H1 (cell line): ENCODE measurements around the gene TDRD9. TPM values are rescaled to one million over a fixed set of nuclear protein-coding genes. Genes with fewer than 3 reads are reported as not detected.

Experiments used
- CTCF ChIA-PET: fragments of 300-600 bp; sonication (Branson Sonifier 250); formaldehyde crosslinking; loops from one replicate; lab custom pipeline; 2021; ENCODE audit not compliant: partially characterized antibody; lab: Charles Lee
- POLR2A ChIA-PET: fragments of 300-600 bp; sonication (Branson Sonifier 250); formaldehyde crosslinking; loops from one replicate; lab custom pipeline; 2021; ENCODE audit warnings: inconsistent platforms; ENCODE audit not compliant: partially characterized antibody; lab: Charles Lee
- DNase-seq, 2 experiments: peaks; one replicate each; pipeline versions ENCODE4 v3.0.0 to v3.0.0-alpha.2; 2010 to 2022; ENCODE audit warnings: low spot score in 2 of 2, low read depth in 1 of 2, mixed read lengths in 1 of 2
- FAIRE-seq: peaks from 2 replicates; lab custom pipeline; 2011; peaks lifted over from hg19 to GRCh38; lab: Jason Lieb, UNC
- H2AFZ ChIP-seq: 2 replicates; pipeline ENCODE4 v1.8.1; 2012; ENCODE audit warnings: low read length, inconsistent platforms
- H2AK5ac ChIP-seq: 2 replicates; pipeline ENCODE4 v1.6.1; 2013; ENCODE audit warnings: low read depth, low read length
- H2BK120ac ChIP-seq: replicated peaks from 2 replicates; pipeline ENCODE3; 2013; ENCODE audit warnings: low read depth, low read length, inconsistent platforms
- H2BK12ac ChIP-seq: 2 replicates; pipeline ENCODE4 v1.6.1; 2013; ENCODE audit warnings: low read depth, low read length
- H2BK15ac ChIP-seq: 2 replicates; pipeline ENCODE4 v1.6.1; 2013; ENCODE audit warnings: low read length
- H2BK20ac ChIP-seq: 2 replicates; pipeline ENCODE4 v1.6.1; 2013; ENCODE audit warnings: low read length
- H2BK5ac ChIP-seq: 2 replicates; pipeline ENCODE4 v1.6.1; 2013; ENCODE audit warnings: low read depth, low read length
- H3K14ac ChIP-seq: 2 replicates; pipeline ENCODE4 v1.6.1; 2013; ENCODE audit warnings: inconsistent platforms; ENCODE audit not compliant: insufficient read length
- H3K18ac ChIP-seq: 2 replicates; pipeline ENCODE4 v1.6.1; 2013; ENCODE audit warnings: low read length; ENCODE audit errors: extremely low read depth
- H3K23ac ChIP-seq: 2 replicates; pipeline ENCODE4 v1.6.1; 2013; ENCODE audit warnings: inconsistent platforms; ENCODE audit not compliant: insufficient read length
- H3K23me2 ChIP-seq: 2 replicates; pipeline ENCODE4 v1.6.1; 2013; ENCODE audit warnings: low read depth, low read length
- H3K27ac ChIP-seq: 2 replicates; pipeline ENCODE4 v1.6.1; 2011; ENCODE audit warnings: low read depth, low read length, inconsistent platforms
- H3K27me3 ChIP-seq, 4 experiments: replicated peaks in 1 of 4; 1 replicate in 1 of 4; 2 replicates in 3 of 4; pipeline versions ENCODE4 v1.6.1 to v1.8.1; 2011 to 2013; ENCODE audit warnings: low read length in 3 of 4, mild to moderate bottlenecking in 3 of 4, inconsistent platforms in 2 of 4, mixed read lengths in 2 of 4, moderate library complexity in 1 of 4; ENCODE audit not compliant: control insufficient read depth in 3 of 4, insufficient read depth in 3 of 4; ENCODE audit errors: extremely low read depth in 1 of 4
- H3K36me3 ChIP-seq, 4 experiments: 2 replicates each; pipeline versions ENCODE4 v1.6.1 to v1.8.1; 2011 to 2013; ENCODE audit warnings: mild to moderate bottlenecking in 4 of 4, low read length in 3 of 4, moderate library complexity in 2 of 4, control low read depth in 1 of 4, inconsistent platforms in 1 of 4; ENCODE audit not compliant: insufficient read depth in 4 of 4, control insufficient read depth in 2 of 4
- H3K4ac ChIP-seq: replicated peaks from 2 replicates; pipeline ENCODE3; 2013; ENCODE audit warnings: low read length, low read depth, mixed read lengths, inconsistent platforms; ENCODE audit not compliant: insufficient read length
- H3K4me1 ChIP-seq, 4 experiments: replicated peaks in 1 of 4; 1 replicate in 1 of 4; 2 replicates in 3 of 4; pipeline versions ENCODE4 v1.6.1 to v1.8.1; 2011 to 2013; ENCODE audit warnings: low read length in 3 of 4, inconsistent platforms in 2 of 4, mixed read lengths in 1 of 4; ENCODE audit not compliant: insufficient read depth in 4 of 4, control insufficient read depth in 3 of 4
- H3K4me2 ChIP-seq, 2 experiments: 2 replicates each; pipeline versions ENCODE4 v1.6.1 to v1.8.1; 2011 to 2013; ENCODE audit warnings: low read depth in 2 of 2, low read length in 2 of 2, control low read depth in 1 of 2, inconsistent platforms in 1 of 2, mild to moderate bottlenecking in 1 of 2; ENCODE audit not compliant: insufficient read depth in 1 of 2
- H3K4me3 ChIP-seq, 4 experiments: fragments of 200-600, 300-600 bp in 1 of 4; sonication (generic), shearing (Covaris generic), sonication (Bioruptor Twin) in 1 of 4; 2 replicates each; pipeline versions ENCODE4 v1.5.1 to v1.8.1; 2011 to 2016; ENCODE audit warnings: low read length in 4 of 4, low read depth in 3 of 4, control low read depth in 2 of 4, inconsistent platforms in 2 of 4, mild to moderate bottlenecking in 2 of 4, mixed read lengths in 1 of 4, moderate library complexity in 1 of 4; ENCODE audit not compliant: insufficient read depth in 2 of 4; ENCODE audit errors: extremely low read depth in 1 of 4
- H3K56ac ChIP-seq: replicated peaks from 2 replicates; pipeline ENCODE3; 2013; ENCODE audit warnings: low read depth, mild to moderate bottlenecking, mixed read lengths, low read length, inconsistent platforms; ENCODE audit not compliant: insufficient read length
- H3K79me1 ChIP-seq: 2 replicates; pipeline ENCODE4 v1.6.1; 2013; ENCODE audit warnings: low read depth, low read length, control low read depth
- H3K79me2 ChIP-seq, 2 experiments: 2 replicates each; pipeline versions ENCODE4 v1.6.1 to v1.8.1; 2012 to 2013; ENCODE audit warnings: low read length in 2 of 2, mild to moderate bottlenecking in 2 of 2, inconsistent platforms in 1 of 2; ENCODE audit not compliant: insufficient read depth in 2 of 2, control insufficient read depth in 1 of 2
- H3K9ac ChIP-seq, 4 experiments: replicated peaks in 1 of 4; 1 replicate in 1 of 4; 2 replicates in 3 of 4; pipeline versions ENCODE4 v1.6.1 to v1.8.1; 2011 to 2013; ENCODE audit warnings: low read depth in 3 of 4, low read length in 3 of 4, control low read depth in 2 of 4, mild to moderate bottlenecking in 2 of 4, moderate library complexity in 2 of 4, inconsistent platforms in 1 of 4; ENCODE audit errors: extremely low read depth in 1 of 4
- H3K9me3 ChIP-seq, 2 experiments: 2 replicates each; pipeline versions ENCODE4 v1.6.1 to v1.8.1; 2012 to 2013; ENCODE audit warnings: mild to moderate bottlenecking in 2 of 2, moderate library complexity in 2 of 2, control low read depth in 1 of 2, inconsistent platforms in 1 of 2, low read depth in 1 of 2, low read length in 1 of 2, mixed read lengths in 1 of 2; ENCODE audit not compliant: insufficient read depth in 2 of 2
- H4K20me1 ChIP-seq, 2 experiments: replicated peaks in 1 of 2; 2 replicates each; pipeline versions ENCODE3 to v1.8.1; 2011 to 2013; ENCODE audit warnings: inconsistent platforms in 2 of 2, low read length in 2 of 2, mild to moderate bottlenecking in 1 of 2; ENCODE audit not compliant: insufficient read depth in 2 of 2, control insufficient read depth in 1 of 2
- H4K5ac ChIP-seq: 2 replicates; pipeline ENCODE4 v1.6.1; 2013; ENCODE audit warnings: low read length, low read depth, mixed read lengths, inconsistent platforms; ENCODE audit not compliant: insufficient read length
- H4K8ac ChIP-seq: 2 replicates; pipeline ENCODE4 v1.8.0; 2013; ENCODE audit warnings: mild to moderate bottlenecking, moderate library complexity, low read length, inconsistent platforms; ENCODE audit not compliant: insufficient read depth; ENCODE audit errors: extremely low read depth
- H4K91ac ChIP-seq: replicated peaks from 2 replicates; pipeline ENCODE3; 2013; ENCODE audit warnings: low read length, mixed read lengths, inconsistent platforms; ENCODE audit not compliant: insufficient read length
- BRCA1 ChIP-seq: IDR thresholded peaks from 2 replicates; pipeline ENCODE4 v1.6.1; 2012; ENCODE audit warnings: low read depth, low read length, improper control_type of control experiment
- HDAC6 ChIP-seq: IDR thresholded peaks from one replicate; pipeline ENCODE4 v1.7.1; 2012; ENCODE audit warnings: low read depth, mild to moderate bottlenecking, inconsistent platforms, low read length, moderate library complexity
- MAFK ChIP-seq: IDR thresholded peaks from 2 replicates; pipeline ENCODE4 v1.6.1; 2012; ENCODE audit warnings: low read depth, mild to moderate bottlenecking, improper control_type of control experiment, low read length
- PHF8 ChIP-seq: fragments of 200-600 bp; sonication (generic); conservative IDR thresholded peaks from 2 replicates; pipeline ENCODE4 v1.7.1; 2012; ENCODE audit warnings: low read depth, mild to moderate bottlenecking, inconsistent platforms, low read length, moderate library complexity
- RNF2 ChIP-seq: fragments of 200-900, 300-1000 bp; sonication (generic); IDR thresholded peaks from 2 replicates; pipeline ENCODE4 v1.7.1; 2016; ENCODE audit warnings: borderline replicate concordance, low read depth, mild to moderate bottlenecking, antibody characterized with exemption, low read length; ENCODE audit not compliant: poor library complexity, severe bottlenecking; ENCODE audit errors: missing control alignments
- SP2 ChIP-seq: IDR thresholded peaks from 2 replicates; pipeline ENCODE4 v1.6.1; 2012; ENCODE audit warnings: mild to moderate bottlenecking, low read length, inconsistent platforms
- SP4 ChIP-seq: IDR thresholded peaks from 2 replicates; pipeline ENCODE4 v1.6.1; 2012; ENCODE audit warnings: low read length, inconsistent platforms
- WGBS, 2 experiments: shearing (Covaris generic) in 1 of 2; methylation state at CpG; one replicate each; pipeline versions ENCODE4 v1.1.6 to v1.1.7; 2013 to 2015; ENCODE audit warnings: low lambda C conversion rate in 2 of 2, mixed read lengths in 2 of 2, inconsistent platforms in 1 of 2, low coverage in 1 of 2, missing lambda C conversion rate in 1 of 2; ENCODE audit not compliant: insufficient replicate concordance in 2 of 2, insufficient coverage in 1 of 2, insufficient read length in 1 of 2; ENCODE audit errors: extremely low coverage in 1 of 2, missing lambda C conversion rate in 1 of 2; 5-methylcytosine and 5-hydroxymethylcytosine counted together
- polyA plus RNA-seq, 7 experiments: library from polyadenylated mRNA; depleted of rRNA in 3 of 7; stranded (reverse) in 5 of 7; unstranded in 2 of 7; fragments of >200 nt in 5 of 7; fragments of 200-250 nt in 2 of 7; gene quantifications; 1 replicate in 5 of 7; 2 replicates in 1 of 7; 4 replicates in 1 of 7; pipeline versions ENCODE4 v1.2.1 to v1.2.3, GENCODE V29; 2011 to 2013; ENCODE audit warnings: missing spikeins in 2 of 7, mixed read lengths in 2 of 7
- total RNA-seq: library from RNA; stranded (reverse); fragmentation: NEBNext Ultra II Directional; extraction: Animal tissue kit (Norgen Biotek cat#: 25700); gene quantifications from 2 replicates; pipeline ENCODE4 v1.2.1, GENCODE V29; 2021
- TF ChIP-seq, protein P1 (sequence below): IDR thresholded peaks from 2 replicates; pipeline ENCODE4 v1.6.1; 2012; ENCODE audit warnings: low read length, inconsistent platforms

The TDRD9 gene
- total and polyA plus RNA-seq, 2 of the 8 experiments (the other 6 are each of a cell fraction or from before 2014, with no cell fraction given): not detected

DNA sequence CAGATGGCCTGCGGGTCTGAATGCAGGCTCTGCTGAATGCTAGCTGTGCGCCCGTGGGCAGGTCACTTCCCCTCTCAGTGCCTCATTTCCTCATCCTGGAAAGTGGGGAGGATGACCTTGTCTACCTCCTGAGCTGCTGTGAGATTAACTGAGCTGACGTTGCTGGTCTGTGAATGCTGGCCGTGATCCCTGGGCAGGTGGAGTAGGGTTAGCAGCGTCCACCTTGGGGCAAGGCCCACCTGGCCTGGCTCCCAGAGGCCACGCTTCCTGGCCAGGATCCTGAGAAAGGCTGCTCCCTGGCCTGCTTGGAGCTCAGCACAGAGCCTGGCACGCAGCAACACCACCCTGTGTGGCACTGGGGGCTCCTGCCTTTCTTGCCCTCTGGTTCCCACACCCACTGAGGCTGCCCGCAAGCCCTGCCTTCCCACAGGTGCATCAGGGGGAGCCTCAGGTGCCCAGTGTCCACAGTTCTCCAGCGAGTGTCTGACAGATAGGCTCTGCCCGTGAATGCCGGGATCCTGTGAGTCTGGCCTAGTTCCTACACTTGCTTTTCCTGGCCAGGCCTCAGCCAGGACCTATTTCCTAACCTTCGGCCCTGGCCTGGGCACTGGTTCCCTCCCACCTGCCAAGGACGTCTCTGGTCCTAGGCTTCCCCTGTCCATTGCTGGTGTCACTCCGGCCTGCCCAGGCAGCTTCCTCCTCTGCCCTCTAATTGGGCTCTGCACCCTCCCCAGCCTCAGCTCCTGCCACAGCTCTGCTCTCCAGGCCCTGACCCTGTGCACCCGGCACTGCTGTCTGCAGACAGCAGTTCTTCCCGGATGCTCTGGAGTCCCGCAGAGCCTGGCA is 37.2 kb upstream of the TDRD9 start:
- Histone ChIP-seq H3K79me2 (no peaks in the 10 kb centered on the region), H3K36me3 (no peaks in the 10 kb centered on the region), H2BK15ac (no peak overlapping the region), H2BK20ac (0 out of 2 replicates have a peak overlapping the region, but pooled peaks have one; percentile 48), H4K5ac (no peak overlapping the region), H3K18ac (no peak overlapping the region; the same call in 1 of the 2 replicates), H3K79me1 (no peaks in the 10 kb centered on the region), H3K14ac (no peak overlapping the region), H3K4me2 (no peak overlapping the region), H3K27me3 (no peaks in the 10 kb centered on the region), H3K4me1 (peaks cover 0 to 8% (median under 1%) of the 10 kb centered on the region in 4 experiments; a peak in 3 of 7 replicates), H3K9ac (no peak overlapping the region), H2BK120ac (no peak overlapping the region), H3K27ac (no peak overlapping the region), H4K20me1 (peaks cover 0 to 3% of the 10 kb centered on the region in 2 experiments), H4K8ac (peak overlapping the region; percentile 21; the same call in 1 of the 2 replicates), H4K91ac (no peak overlapping the region), H3K4ac (no peak overlapping the region), H3K56ac (no peak overlapping the region), H3K9me3 (no peaks in the 10 kb centered on the region), H2AFZ (no peak overlapping the region), H2AK5ac (peak overlapping the region; percentile 6; the same call in 1 of the 2 replicates), H3K23me2 (no peaks in the 10 kb centered on the region), H3K4me3 (no peak overlapping the region), H2BK12ac (no peak overlapping the region), H2BK5ac (no peak overlapping the region), H3K23ac (no peak overlapping the region)
- FAIRE-seq: no peak
- WGBS, 2 experiments: 83% methylated on average over 18 of the region's 18 CpGs; no CpG with 5 or more reads in 1 of the 2 experiments
- CTCF ChIA-PET: interaction anchor here (0.7 to 1.5 kb wide), 8 partner anchors 9 to 110 kb away, joined by 3 to 9 read pairs (median 4); no protein-coding TSS in a partner anchor
- TF ChIP-seq PHF8 (no peak), MAFK (no peak), SP4 (no peak), RNF2 (no peak), SP2 (no peak), HDAC6 (no peak), BRCA1 (no peak)
- TF ChIP-seq, protein P1, sequence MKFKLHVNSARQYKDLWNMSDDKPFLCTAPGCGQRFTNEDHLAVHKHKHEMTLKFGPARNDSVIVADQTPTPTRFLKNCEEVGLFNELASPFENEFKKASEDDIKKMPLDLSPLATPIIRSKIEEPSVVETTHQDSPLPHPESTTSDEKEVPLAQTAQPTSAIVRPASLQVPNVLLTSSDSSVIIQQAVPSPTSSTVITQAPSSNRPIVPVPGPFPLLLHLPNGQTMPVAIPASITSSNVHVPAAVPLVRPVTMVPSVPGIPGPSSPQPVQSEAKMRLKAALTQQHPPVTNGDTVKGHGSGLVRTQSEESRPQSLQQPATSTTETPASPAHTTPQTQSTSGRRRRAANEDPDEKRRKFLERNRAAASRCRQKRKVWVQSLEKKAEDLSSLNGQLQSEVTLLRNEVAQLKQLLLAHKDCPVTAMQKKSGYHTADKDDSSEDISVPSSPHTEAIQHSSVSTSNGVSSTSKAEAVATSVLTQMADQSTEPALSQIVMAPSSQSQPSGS: no peak
- DNase-seq: no peak
- POLR2A ChIA-PET: no interaction called here
